Heart right ventricle (tissue), 16 donors: ENCODE measurements around the gene YY1. TPM values are rescaled to one million over a fixed set of nuclear protein-coding genes. Genes with fewer than 3 reads are reported as not detected.
A peak's percentile ranks its signal among the peaks of the same experiment; 100 is the strongest.

ENCODE experiments used
- ATAC-seq, 8 donors: fragments of 200-7000 bp; cut with Tn5 transposase; one replicate each; pipeline ENCODE4 v1.9.1; 2020; ENCODE audit warnings: mild to moderate bottlenecking in 8 of 8, moderate library complexity in 8 of 8, moderate number of reproducible peaks in 1 of 8
- DNase-seq, 2 donors: peaks; one replicate each; pipeline ENCODE4 v3.0.0-alpha.2; 2020
- H3K27ac ChIP-seq, 10 donors: fragments of 200-600 bp; sonication (generic) in 2 of 10; one replicate each; pipeline versions ENCODE4 v1.5.0 to v1.8.0; 2020 to 2022; ENCODE audit warnings: mild to moderate bottlenecking in 3 of 10
- H3K27me3 ChIP-seq, 7 donors: fragments of 200-600 bp; one replicate each; pipeline ENCODE4 v1.8.0; 2021 to 2022; ENCODE audit warnings: mild to moderate bottlenecking in 2 of 7
- H3K36me3 ChIP-seq, 9 donors: fragments of 200-600 bp; sonication (generic) in 1 of 9; one replicate each; pipeline versions ENCODE4 v1.5.0 to v1.8.0; 2020 to 2022; ENCODE audit warnings: mild to moderate bottlenecking in 2 of 9
- H3K4me1 ChIP-seq, 9 donors: fragments of 200-600 bp; sonication (generic) in 1 of 9; one replicate each; pipeline versions ENCODE4 v1.5.0 to v1.8.0; 2020 to 2022; ENCODE audit warnings: mild to moderate bottlenecking in 4 of 9
- H3K4me3 ChIP-seq, 10 donors: fragments of 200-600 bp; sonication (generic) in 2 of 10; one replicate each; pipeline versions ENCODE4 v1.5.0 to v1.8.0; 2020 to 2022; ENCODE audit warnings: mild to moderate bottlenecking in 7 of 10, moderate library complexity in 2 of 10
- H3K9me3 ChIP-seq, 11 donors: fragments of 200-600 bp in 10 of 11; sonication (generic) in 2 of 11; one replicate each; pipeline versions ENCODE4 v1.5.0 to v1.8.0; 2013 to 2022; ENCODE audit warnings: mild to moderate bottlenecking in 2 of 11, control low read depth in 1 of 11, moderate library complexity in 1 of 11
- CTCF ChIP-seq, 9 donors: fragments of 200-600 bp; sonication (generic) in 2 of 9; IDR thresholded peaks; one replicate each; pipeline versions ENCODE4 v1.5.0 to v1.8.0; 2021 to 2022; ENCODE audit warnings: antibody characterized with exemption in 9 of 9, mild to moderate bottlenecking in 5 of 9, moderate library complexity in 1 of 9
- WGBS, 2 donors: extraction: QIAGEN DNeasy Blood & Tissue Kit; methylation state at CpG; one replicate each; pipeline ENCODE4 v1.1.7; 2013; ENCODE audit warnings: inconsistent platforms in 1 of 2; 5-methylcytosine and 5-hydroxymethylcytosine counted together
- intact Hi-C, 10 donors: fragments of 100-400 bp; cut with DNase I; formaldehyde crosslinking; loops; one replicate each; pipeline versions ENCODE4 v1.11.1 to v1.14.2; 2022
- polyA plus RNA-seq, 2 donors: library from polyadenylated mRNA; stranded (reverse); fragments of 200-250 nt; gene quantifications; one replicate each; pipeline ENCODE4 v1.2.3, GENCODE V29; 2013
- total RNA-seq, 10 donors: library from RNA; stranded (reverse); fragmentation: NEBNext Ultra II Directional in 3 of 10; extraction: Animal tissue kit (Norgen Biotek cat#: 25700) in 3 of 10; gene quantifications; one replicate each; pipeline versions ENCODE4 v1.2.1 to v1.2.4, GENCODE V29; 2021 to 2023
- donor health status: Arrhythmogenic right ventricular cardiomyopathy.
- donor health status: ischemic (EF 13 %, LVEDD 7.1; RV severe dilation, severe dysfunction).
- donor health status: healthy with polysubstance abuse.
- donor health status: DM: no; HTN: yes; CAD: no.
- donor health status: DM: no; HTN: no; CAD: no.
- donor health status: ischemic (EF 25% LVEDD 6.9; RV normal size, moderate dysfunction).
- donor health status: ischemic (EF 25% LVEDD 5.7; RV mildly dilated, moderate dysfunction).
- donor health status: healthy.
- donor health status: DM: yes; HTN: yes; CAD: no.
- donor health status: Ischemic cardiomyopathy.
- donor health status: ischemic (EF 35%, LVEDD 5.7; RV mildly dilated, moderate dysfunction).
- donor health status: nonischemic (EF 11% LVEDD 7.7; RV severe dilation, severe dysfunction).
- donor health status: DM: yes; HTN: yes; CAD: no.
- donor health status: PGD.
- donor health status: ischemic (EF 29% LVEDD 5.4; RV normal size, mild dysfunction).
- donor health status: nonischemic (EF 23%, LVEDD 6.1; RV moderate dilation, normal function).

Gene YY1
- total and polyA plus RNA-seq, 12 donors = 17.6 to 58.3 (median 47.9) TPM

GRCh38 chr14:100297320-100298300, 58.7 kb downstream of the YY1 start:
- peak; percentile 86 to 94 (median 89) for ATAC-seq
- Histone ChIP-seq H3K4me3 (peak overlapping the region in 5 of 10 donors; percentile 11 to 36 (median 29)), H3K27me3 (no peaks in the 10 kb centered on the region), H3K27ac (peak overlapping the region; percentile 35 to 82 (median 70)), H3K4me1 (peaks cover 11 to 57% (median 34%) of the 10 kb centered on the region in 9 donors), H3K36me3 (peaks cover 0 to 14% (median 0%) of the 10 kb centered on the region in 9 donors), H3K9me3 (no peaks in the 10 kb centered on the region)
- TF ChIP-seq CTCF (IDR thresholded peaks at IDR 0.05) = no peak
- peak; percentile 78 to 80 for DNase-seq
- WGBS, 2 donors = 38 to 46% methylated on average over 30 of the region's 30 CpGs
- intact Hi-C loops = no loop called here

- intact Hi-C loops = no loop called here
- Histone ChIP-seq H3K9me3 (no peaks in the 10 kb centered on the region), H3K27ac (peak overlapping the region in 2 of 10 donors; percentile 79 to 82), H3K4me3 (no peak overlapping the region), H3K4me1 (peaks cover 11 to 61% (median 37%) of the 10 kb centered on the region in 9 donors), H3K36me3 (peaks cover 0 to 7% (median 0%) of the 10 kb centered on the region in 9 donors), H3K27me3 (no peaks in the 10 kb centered on the region)
- WGBS, 2 donors = 86% methylated on average over 14 of the region's 14 CpGs
- ATAC-seq (no peak), DNase-seq (no peak)
- TF ChIP-seq CTCF (IDR thresholded peaks at IDR 0.05) = no peak
Measured at GRCh38 chr14:100298551-100299237, 59.8 kb downstream of the YY1 start.

- H3K27me3 ChIP-seq = no peaks in the 10 kb centered on the region
- H3K4me1 ChIP-seq = peaks cover 11 to 61% (median 37%) of the 10 kb centered on the region in 9 donors
- TF ChIP-seq CTCF (IDR thresholded peaks at IDR 0.05) = no peak
- ATAC-seq = no peak
- H3K36me3 ChIP-seq = peaks cover 0 to 7% (median 0%) of the 10 kb centered on the region in 9 donors
- no peak overlapping the region for H3K4me3 ChIP-seq
- DNase-seq = no peak
- WGBS, 2 donors = 92 to 93% methylated on average over 6 of the region's 6 CpGs
- intact Hi-C loops = no loop called here
- no peaks in the 10 kb centered on the region for H3K9me3 ChIP-seq
- no peak overlapping the region for H3K27ac ChIP-seq
Measured at GRCh38 chr14:100299238-100299560, 60.3 kb downstream of the YY1 start.

- Histone ChIP-seq H3K27me3 (no peaks in the 10 kb centered on the region), H3K9me3 (no peaks in the 10 kb centered on the region), H3K4me1 (peaks cover 9 to 56% (median 41%) of the 10 kb centered on the region in 9 donors), H3K36me3 (peaks cover 0 to 7% (median 0%) of the 10 kb centered on the region in 9 donors), H3K4me3 (no peak overlapping the region), H3K27ac (peak overlapping the region in 2 of 10 donors; percentile 19 to 28)
- DNase-seq = no peak
- no peak for TF ChIP-seq CTCF (IDR thresholded peaks at IDR 0.05)
- intact Hi-C loops = loop anchor here in 3 of 10 donors (5.0 to 10.0 kb wide), 2 partner anchors 55 to 72 kb away; partner anchors contain the start of gene WDR25 (in 2 of the 3)
- WGBS, 2 donors = 42 to 43% methylated on average over 2 of the region's 2 CpGs
- ATAC-seq = no peak
Measured at GRCh38 chr14:100302616-100303015, 63.7 kb downstream of the YY1 start.
